ENCODE data around the gene POLR1B. TPM values are rescaled to one million over a fixed set of nuclear protein-coding genes. Genes with fewer than 3 reads are reported as not detected.

The POLR1B gene
- total RNA-seq, 1 experiment from 2014 or later = 74.0 TPM

DNA sequence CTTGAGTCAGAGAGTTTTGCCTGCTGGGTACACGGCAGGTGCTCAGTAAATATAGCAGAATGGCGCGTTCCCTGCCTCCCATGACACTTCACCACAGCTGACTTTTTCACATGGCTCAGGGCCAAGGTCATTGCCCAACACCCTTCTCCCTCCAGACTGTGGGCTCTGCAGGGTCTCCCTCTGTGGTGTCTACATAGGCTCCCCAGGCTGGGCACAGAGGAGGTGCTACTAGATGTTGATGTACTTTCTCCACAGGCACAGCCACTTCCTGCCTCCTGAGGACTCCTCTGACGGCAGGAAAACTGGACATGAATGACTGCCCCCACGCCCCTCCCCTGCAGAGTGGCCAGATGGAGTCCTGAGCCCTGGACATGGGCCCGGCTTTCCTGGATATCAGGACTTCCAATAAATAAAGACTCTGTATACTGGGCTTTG, 46.4 kb downstream of the POLR1B start:
- CTCF ChIA-PET = interaction anchor here (0.6 to 1.1 kb wide), 3 partner anchors 11 to 467 kb away, joined by 3 to 4 read pairs (median 4); no protein-coding TSS in a partner anchor
- no peak for DNase-seq (ENCODE audit: unreplicated experiment)
- intact Hi-C loops (cut with micrococcal nuclease) = no loop called here
- no peak overlapping the region for H3K27ac Mint-ChIP-seq (ENCODE audit: low read depth, unreplicated experiment)
- POLR2A ChIA-PET = interaction anchor here (0.6 kb wide), 1 partner anchor 8 kb away, joined by 4 read pairs; no protein-coding TSS in a partner anchor
- H3K9me3 Mint-ChIP-seq (ENCODE audit: unreplicated experiment) = no peaks in the 10 kb centered on the region
- H3K36me3 Mint-ChIP-seq (ENCODE audit: insufficient read depth, unreplicated experiment) = peaks cover 50% of the 10 kb centered on the region
- no TSS peak for BruUV-seq (replicated peaks)
- H3K4me3 Mint-ChIP-seq (ENCODE audit: unreplicated experiment) = no peak overlapping the region
- H3K4me1 Mint-ChIP-seq (ENCODE audit: insufficient read depth, unreplicated experiment) = peaks cover 19% of the 10 kb centered on the region
- H3K27me3 Mint-ChIP-seq (ENCODE audit: insufficient read depth, unreplicated experiment) = no peaks in the 10 kb centered on the region
- TF ChIP-seq, protein P1, sequence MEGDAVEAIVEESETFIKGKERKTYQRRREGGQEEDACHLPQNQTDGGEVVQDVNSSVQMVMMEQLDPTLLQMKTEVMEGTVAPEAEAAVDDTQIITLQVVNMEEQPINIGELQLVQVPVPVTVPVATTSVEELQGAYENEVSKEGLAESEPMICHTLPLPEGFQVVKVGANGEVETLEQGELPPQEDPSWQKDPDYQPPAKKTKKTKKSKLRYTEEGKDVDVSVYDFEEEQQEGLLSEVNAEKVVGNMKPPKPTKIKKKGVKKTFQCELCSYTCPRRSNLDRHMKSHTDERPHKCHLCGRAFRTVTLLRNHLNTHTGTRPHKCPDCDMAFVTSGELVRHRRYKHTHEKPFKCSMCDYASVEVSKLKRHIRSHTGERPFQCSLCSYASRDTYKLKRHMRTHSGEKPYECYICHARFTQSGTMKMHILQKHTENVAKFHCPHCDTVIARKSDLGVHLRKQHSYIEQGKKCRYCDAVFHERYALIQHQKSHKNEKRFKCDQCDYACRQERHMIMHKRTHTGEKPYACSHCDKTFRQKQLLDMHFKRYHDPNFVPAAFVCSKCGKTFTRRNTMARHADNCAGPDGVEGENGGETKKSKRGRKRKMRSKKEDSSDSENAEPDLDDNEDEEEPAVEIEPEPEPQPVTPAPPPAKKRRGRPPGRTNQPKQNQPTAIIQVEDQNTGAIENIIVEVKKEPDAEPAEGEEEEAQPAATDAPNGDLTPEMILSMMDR (IDR thresholded peaks at IDR 0.05; ENCODE audit: unreplicated experiment) = no peak

DNA sequence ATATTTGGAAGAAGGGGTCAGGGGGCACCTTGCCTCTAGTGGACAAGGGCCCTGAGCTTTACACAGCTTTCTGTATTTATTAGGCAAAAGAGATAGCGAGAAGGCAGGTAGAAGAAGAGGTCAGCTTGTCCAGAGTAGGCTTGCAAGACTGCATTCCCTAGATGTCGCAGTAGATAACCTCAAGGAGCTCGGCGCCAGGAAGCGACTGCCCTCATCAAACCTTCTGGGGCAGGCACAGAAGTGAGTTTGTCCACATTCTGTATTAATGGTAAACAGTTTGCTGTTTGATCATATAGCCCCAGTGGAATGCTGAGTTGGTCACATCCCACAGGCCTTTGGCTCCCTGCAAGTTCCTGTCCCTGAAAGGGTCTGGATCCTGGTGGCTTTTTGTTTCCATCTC, 49.1 kb downstream of the POLR1B start:
- Mint-ChIP-seq H3K4me3 (ENCODE audit: unreplicated experiment) (no peak overlapping the region), H3K4me1 (ENCODE audit: insufficient read depth, unreplicated experiment) (peaks cover 5% of the 10 kb centered on the region), H3K9me3 (ENCODE audit: unreplicated experiment) (no peaks in the 10 kb centered on the region), H3K36me3 (ENCODE audit: insufficient read depth, unreplicated experiment) (peaks cover 37% of the 10 kb centered on the region), H3K27ac (ENCODE audit: low read depth, unreplicated experiment) (no peak overlapping the region), H3K27me3 (ENCODE audit: insufficient read depth, unreplicated experiment) (no peaks in the 10 kb centered on the region)
- TF ChIP-seq, protein P1 (IDR thresholded peaks at IDR 0.05; ENCODE audit: unreplicated experiment) = no peak
- CTCF ChIA-PET = interaction anchor here (1.2 kb wide), 2 partner anchors 9 to 133 kb away, joined by 4 to 9 read pairs; no protein-coding TSS in a partner anchor
- no peak for DNase-seq (ENCODE audit: unreplicated experiment)
- BruUV-seq (replicated peaks) = no TSS peak
- intact Hi-C loops (cut with micrococcal nuclease) = no loop called here
- POLR2A ChIA-PET = interaction anchor here (1.1 kb wide), 1 partner anchor 118 kb away, joined by 3 read pairs; no protein-coding TSS in a partner anchor

DNA sequence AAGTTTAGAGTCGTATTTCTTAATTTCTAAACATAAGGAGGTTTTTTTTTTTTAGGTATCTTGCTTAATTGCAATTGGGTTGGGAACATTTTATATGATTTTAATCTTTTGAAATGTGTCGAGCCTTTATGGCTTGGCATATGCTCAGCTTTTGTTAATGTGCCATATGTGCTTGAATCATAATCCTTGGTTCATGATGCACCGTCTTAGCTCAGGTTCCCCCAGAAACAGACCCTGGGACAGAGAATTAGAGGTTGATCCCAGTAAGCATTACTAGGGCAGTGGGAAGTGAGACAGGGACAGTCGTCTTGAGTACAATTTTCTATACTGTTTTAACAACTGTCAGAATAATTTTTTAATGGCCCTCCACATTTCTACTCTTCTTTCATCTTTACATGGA, 51.5 kb downstream of the POLR1B start:
- Mint-ChIP-seq H3K36me3 (ENCODE audit: insufficient read depth, unreplicated experiment) (peaks cover 25% of the 10 kb centered on the region), H3K27ac (ENCODE audit: low read depth, unreplicated experiment) (peak overlapping the region; percentile 55), H3K27me3 (ENCODE audit: insufficient read depth, unreplicated experiment) (no peaks in the 10 kb centered on the region), H3K9me3 (ENCODE audit: unreplicated experiment) (no peaks in the 10 kb centered on the region), H3K4me3 (ENCODE audit: unreplicated experiment) (no peak overlapping the region), H3K4me1 (ENCODE audit: insufficient read depth, unreplicated experiment) (no peaks in the 10 kb centered on the region)
- no TSS peak for BruUV-seq (replicated peaks)
- ChIA-PET CTCF (interaction anchor here (0.6 to 3.2 kb wide), 3 partner anchors 99 to 211 kb away, joined by 3 to 12 read pairs (median 3); no protein-coding TSS in a partner anchor), POLR2A (interaction anchor here (0.6 to 1.2 kb wide), 3 partner anchors 9 to 47 kb away, joined by 3 to 6 read pairs (median 3); partner anchors contain the start of gene CHCHD5)
- no peak for DNase-seq (ENCODE audit: unreplicated experiment)
- TF ChIP-seq, protein P1 (IDR thresholded peaks at IDR 0.05; ENCODE audit: unreplicated experiment) = no peak
- intact Hi-C loops (cut with micrococcal nuclease) = no loop called here

DNA sequence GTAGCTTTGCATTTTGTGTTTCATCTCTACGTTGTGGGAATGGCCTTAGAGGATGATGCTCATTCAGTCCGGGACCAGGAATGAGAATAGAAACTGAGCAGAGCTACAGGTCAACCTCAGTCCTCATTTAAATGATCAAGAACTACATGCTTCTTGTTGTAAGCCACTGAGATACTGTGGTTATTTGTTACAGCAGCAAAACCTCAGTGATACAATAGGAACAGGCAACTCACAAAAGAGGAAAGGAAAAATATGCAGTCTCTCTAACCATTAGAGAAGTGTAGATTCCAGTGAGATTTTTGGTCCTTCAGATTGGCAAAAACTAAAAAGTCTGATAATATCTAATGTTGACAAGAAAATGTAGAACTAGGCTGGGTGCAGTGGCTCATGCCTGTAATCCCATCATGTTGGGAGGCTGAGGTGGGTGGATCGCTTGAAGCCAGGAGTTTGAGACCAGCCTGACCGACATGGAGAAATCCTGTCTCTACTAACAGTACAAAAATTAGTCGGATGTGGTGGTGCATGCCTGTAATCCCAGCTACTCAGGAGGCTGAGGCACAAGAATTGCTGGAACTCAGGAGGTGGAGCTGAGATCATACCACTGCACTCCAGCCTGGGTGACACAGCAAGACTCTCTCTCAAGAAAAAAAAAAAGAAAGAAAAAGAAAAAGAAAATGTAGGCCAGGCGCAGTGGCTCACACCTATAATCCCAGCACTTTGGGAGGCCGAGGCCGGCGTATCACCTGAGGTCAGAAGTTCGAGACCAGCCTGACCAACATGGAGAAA, 55.5 kb downstream of the POLR1B start:
- TF ChIP-seq, protein P1 (IDR thresholded peaks at IDR 0.05; ENCODE audit: unreplicated experiment) = no peak
- no TSS peak for BruUV-seq (replicated peaks)
- ChIA-PET POLR2A (interaction anchor here (1.5 kb wide), 1 partner anchor 129 kb away, joined by 4 read pairs; no protein-coding TSS in a partner anchor), CTCF (interaction anchor here (0.7 to 11.9 kb wide), 8 partner anchors 13 to 516 kb away, joined by 3 to 210 read pairs (median 3); no protein-coding TSS in a partner anchor)
- Mint-ChIP-seq H3K36me3 (ENCODE audit: insufficient read depth, unreplicated experiment) (peaks cover 6% of the 10 kb centered on the region), H3K4me1 (ENCODE audit: insufficient read depth, unreplicated experiment) (peaks cover 19% of the 10 kb centered on the region), H3K4me3 (ENCODE audit: unreplicated experiment) (no peak overlapping the region), H3K9me3 (ENCODE audit: unreplicated experiment) (no peaks in the 10 kb centered on the region), H3K27ac (ENCODE audit: low read depth, unreplicated experiment) (no peak overlapping the region), H3K27me3 (ENCODE audit: insufficient read depth, unreplicated experiment) (no peaks in the 10 kb centered on the region)
- intact Hi-C loops (cut with micrococcal nuclease) = no loop called here
- no peak for DNase-seq (ENCODE audit: unreplicated experiment)
